HUES6 (cell line): ENCODE measurements around the gene RPL35A.
"Not testable (repeated sequence)": the region's sequence is repeated elsewhere in the genome, so short reads cannot be mapped to it uniquely, and the experiment has no call there.

Experiments
- H3K27ac ChIP-seq: 2 replicates; pipeline ENCODE4 v1.7.0; 2013; ENCODE audit warnings: low read depth, mild to moderate bottlenecking, low read length, inconsistent platforms
- H3K27me3 ChIP-seq: 2 replicates; pipeline ENCODE4 v1.6.1; 2013; ENCODE audit warnings: low read length; ENCODE audit not compliant: control insufficient read depth, insufficient read depth
- H3K36me3 ChIP-seq: 2 replicates; pipeline ENCODE4 v1.6.1; 2013; ENCODE audit warnings: low read length; ENCODE audit not compliant: control insufficient read depth, insufficient read depth
- H3K4me1 ChIP-seq: 2 replicates; pipeline ENCODE4 v1.6.1; 2013; ENCODE audit warnings: low read length; ENCODE audit not compliant: control insufficient read depth, insufficient read depth
- H3K4me3 ChIP-seq: 2 replicates; pipeline ENCODE4 v1.5.1; 2013; ENCODE audit warnings: low read depth, low read length
- H3K9ac ChIP-seq: one replicate; pipeline ENCODE4 v1.6.1; 2013; ENCODE audit warnings: mild to moderate bottlenecking, low read length
- H3K9me3 ChIP-seq: 2 replicates; pipeline ENCODE4 v1.6.1; 2013; ENCODE audit warnings: low read depth, low read length; ENCODE audit not compliant: control insufficient read depth, insufficient read depth

Gene RPL35A

DNA sequence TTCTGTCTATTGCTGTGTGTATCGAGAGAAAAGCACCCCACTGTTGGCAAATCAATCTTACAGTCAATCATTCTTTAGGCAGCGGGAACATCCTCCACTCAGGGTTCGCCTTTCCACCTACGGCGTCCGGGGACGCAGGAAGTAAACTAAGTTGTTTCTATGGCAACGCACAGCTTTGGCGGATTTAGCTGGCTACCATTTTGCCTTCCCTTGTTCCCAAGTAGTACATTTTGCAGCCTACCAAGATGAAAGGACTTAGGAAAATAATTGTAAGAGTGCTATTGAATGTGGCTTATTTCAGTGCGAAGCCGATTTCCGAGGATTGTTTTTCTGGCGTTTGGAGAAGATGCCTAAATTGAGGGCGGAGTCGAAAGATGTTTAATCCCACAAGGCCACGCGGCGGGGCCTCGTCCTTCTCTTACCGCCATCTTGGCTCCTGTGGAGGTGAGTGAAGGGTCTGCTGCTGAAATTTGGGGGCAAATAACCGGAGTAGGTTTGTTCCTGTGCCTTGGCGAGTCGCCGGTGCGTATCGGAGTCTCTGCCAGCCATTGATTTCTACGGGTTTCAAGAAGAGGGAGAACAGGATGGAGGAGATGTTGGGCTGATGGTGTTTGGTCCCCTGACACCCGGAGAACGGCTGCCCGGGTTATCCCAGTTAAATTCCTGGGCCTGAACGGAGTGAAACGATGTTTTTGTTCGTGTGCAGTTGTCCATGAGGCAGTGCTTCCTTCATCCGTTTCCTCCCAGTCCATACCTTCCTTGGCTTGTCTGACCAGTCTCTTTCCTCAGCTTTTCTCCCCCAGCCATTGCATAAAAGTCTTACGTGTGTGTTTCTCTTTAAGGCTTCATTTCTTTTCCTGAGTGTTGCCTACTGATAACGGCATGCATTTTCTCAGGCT lies at the start of gene RPL35A:
Gene RPL35A (plus strand): TSS at position 413 of the 899 bp plus-strand sequence. CDS start 778 bp downstream, outside the sequence.
- Histone ChIP-seq H3K9me3 (no peaks in the 10 kb centered on the region), H3K27me3 (no peaks in the 10 kb centered on the region), H3K36me3 (peaks cover 48% of the 10 kb centered on the region), H3K4me1 (peaks cover 2% of the 10 kb centered on the region; the same call in 1 of the 2 replicates), H3K9ac (peak within 1 kb of the TSS; percentile 98), H3K27ac (peak within 1 kb of the TSS; percentile 99), H3K4me3 (peak within 1 kb of the TSS; percentile 95)

DNA sequence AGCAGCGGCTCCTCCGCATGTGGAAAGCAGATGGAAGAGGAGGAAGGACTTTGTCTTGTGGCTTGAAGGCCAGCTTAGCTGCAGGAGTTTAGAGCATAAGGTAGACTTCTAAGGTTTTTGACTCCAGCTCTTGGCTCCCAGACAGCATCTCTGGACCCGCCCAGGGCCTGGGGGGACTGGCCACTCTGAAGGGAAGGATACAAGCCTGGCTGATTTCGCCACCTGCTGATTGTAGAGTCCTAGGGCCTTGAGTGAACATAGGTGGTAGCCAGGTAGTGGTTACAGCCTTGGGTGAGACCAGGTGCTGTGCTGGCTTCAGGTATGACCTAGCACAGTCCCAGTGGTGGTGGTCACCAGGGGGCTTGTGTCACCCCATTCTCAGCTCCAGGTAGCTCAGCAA lies 48.4 kb upstream of the RPL35A start:
- no peaks in the 10 kb centered on the region for H3K27me3 ChIP-seq
- H3K27ac ChIP-seq, result no peak overlapping the region
- no peak overlapping the region for H3K4me3 ChIP-seq
- no peaks in the 10 kb centered on the region for H3K9me3 ChIP-seq
- peaks cover 14% of the 10 kb centered on the region; the same call in 1 of the 2 replicates for H3K4me1 ChIP-seq
- no peak overlapping the region for H3K9ac ChIP-seq
- no peaks in the 10 kb centered on the region for H3K36me3 ChIP-seq

DNA sequence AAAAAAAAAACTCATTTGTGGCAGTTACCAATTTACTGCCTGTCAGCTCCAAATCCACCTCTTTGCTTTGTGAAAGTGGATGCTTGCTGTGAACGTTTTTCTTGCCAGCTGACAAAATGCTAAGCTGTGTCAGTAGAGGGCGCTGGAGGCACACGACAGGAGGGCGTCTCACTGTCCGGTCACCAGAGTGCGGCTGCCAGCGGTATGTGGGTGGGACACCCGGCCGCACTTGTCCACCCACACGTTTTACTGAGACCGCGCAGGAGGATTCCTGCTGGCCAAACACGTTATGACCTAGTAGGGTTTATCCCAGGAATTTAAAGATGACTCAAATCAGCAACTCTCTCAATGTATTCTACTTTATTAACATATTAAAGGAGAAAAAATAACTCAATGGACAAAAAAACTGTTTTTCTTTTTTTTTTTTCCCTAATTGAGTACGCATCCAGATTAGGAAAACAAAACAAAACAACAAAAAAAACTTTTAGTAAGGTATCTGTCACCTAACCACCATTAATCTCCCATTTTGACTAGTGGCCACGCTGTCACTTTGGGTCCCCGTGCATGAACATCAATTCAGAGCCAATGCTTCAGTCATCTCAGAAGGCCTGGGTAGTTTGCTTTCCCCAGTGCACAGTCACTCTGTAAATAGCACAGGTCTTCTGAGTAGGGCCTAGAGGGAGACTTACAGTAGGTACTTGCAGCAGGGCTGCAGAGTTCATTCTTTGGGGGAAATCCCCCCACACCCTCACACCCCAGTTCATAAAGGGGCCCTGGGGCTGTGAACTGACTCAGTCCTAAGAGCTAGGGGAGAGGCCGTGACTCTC lies 43.8 kb upstream of the RPL35A start:
- Histone ChIP-seq H3K36me3 (no peaks in the 10 kb centered on the region), H3K9me3 (no peaks in the 10 kb centered on the region), H3K9ac (no peak overlapping the region), H3K27ac (no peak overlapping the region), H3K4me1 (peaks cover 7% of the 10 kb centered on the region; the same call in 1 of the 2 replicates), H3K4me3 (0 out of 2 replicates have a peak overlapping the region, but pooled peaks have one; percentile 6), H3K27me3 (no peaks in the 10 kb centered on the region)

DNA sequence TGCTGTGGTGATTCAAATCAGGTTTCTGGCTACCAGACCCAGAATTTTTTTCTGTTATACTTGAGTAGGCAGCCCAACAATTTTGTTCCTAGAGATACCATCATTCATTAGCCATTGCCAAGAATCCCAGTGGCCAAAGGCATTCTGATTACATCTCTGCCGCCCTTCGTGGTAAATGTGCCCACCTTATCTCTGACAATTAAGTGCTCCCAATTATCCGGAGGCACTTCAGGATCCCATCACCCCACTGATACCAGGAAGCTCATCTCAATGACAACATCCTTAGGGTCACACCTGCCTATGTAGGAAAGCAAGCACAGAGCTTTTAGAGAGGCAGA lies 43.2 kb upstream of the RPL35A start:
- H3K4me3 ChIP-seq, result no peak overlapping the region
- no peak overlapping the region for H3K27ac ChIP-seq
- no peaks in the 10 kb centered on the region for H3K27me3 ChIP-seq

DNA sequence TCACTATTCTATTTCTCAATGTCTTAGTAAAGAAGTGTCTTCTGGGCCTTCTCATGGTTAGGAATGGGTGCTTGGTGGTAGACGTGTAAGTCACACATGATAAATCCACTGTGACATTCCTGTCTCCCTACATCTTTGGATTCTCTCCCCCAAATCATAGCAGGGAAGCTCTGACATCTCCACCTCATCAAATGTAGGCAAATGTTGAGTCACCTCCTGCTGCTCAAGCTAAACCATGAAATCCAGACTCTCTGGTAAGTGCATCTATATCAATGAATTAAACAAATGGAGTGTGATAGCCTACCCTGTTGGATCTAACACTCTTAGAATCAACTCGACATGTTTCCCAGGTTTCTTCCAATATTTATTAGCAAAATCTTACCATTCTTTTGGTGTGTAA lies 42.8 kb upstream of the RPL35A start:
- no peak overlapping the region for H3K9ac ChIP-seq
- peaks cover 7% of the 10 kb centered on the region; the same call in 1 of the 2 replicates for H3K4me1 ChIP-seq
- H3K27ac ChIP-seq, result no peak overlapping the region
- no peaks in the 10 kb centered on the region for H3K27me3 ChIP-seq
- no peaks in the 10 kb centered on the region for H3K9me3 ChIP-seq
- no peak overlapping the region for H3K4me3 ChIP-seq
- H3K36me3 ChIP-seq, result no peaks in the 10 kb centered on the region

More for the DNA sequence above, 43.2 kb upstream of the RPL35A start:
- no peaks in the 10 kb centered on the region for H3K36me3 ChIP-seq
- H3K9ac ChIP-seq, result no peak overlapping the region
- H3K9me3 ChIP-seq, result no peaks in the 10 kb centered on the region
- H3K4me1 ChIP-seq, result peaks cover 7% of the 10 kb centered on the region; the same call in 1 of the 2 replicates

DNA sequence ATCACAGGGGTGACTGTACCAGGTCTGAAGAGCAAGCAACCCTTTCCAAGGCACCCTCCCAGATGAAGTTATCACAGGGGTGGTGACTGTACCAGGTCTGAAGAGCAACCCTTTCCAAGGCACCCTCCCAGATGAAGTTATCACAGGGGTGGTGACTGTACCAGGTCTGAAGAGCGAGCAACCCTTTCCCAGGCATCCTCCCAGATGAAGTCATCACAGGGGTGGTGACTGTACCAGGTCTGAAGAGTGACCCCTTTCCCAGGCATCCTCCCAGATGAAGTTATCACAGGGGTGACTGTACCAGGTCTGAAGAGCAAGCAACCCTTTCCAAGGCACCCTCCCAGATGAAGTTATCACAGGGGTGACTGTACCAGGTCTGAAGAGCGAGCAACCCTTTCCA lies 41.4 kb upstream of the RPL35A start:
- H3K9me3 ChIP-seq, H3K9ac ChIP-seq, H3K27me3 ChIP-seq, H3K36me3 ChIP-seq, H3K4me1 ChIP-seq, H3K4me3 ChIP-seq, H3K27ac ChIP-seq: not testable (repeated sequence)

DNA sequence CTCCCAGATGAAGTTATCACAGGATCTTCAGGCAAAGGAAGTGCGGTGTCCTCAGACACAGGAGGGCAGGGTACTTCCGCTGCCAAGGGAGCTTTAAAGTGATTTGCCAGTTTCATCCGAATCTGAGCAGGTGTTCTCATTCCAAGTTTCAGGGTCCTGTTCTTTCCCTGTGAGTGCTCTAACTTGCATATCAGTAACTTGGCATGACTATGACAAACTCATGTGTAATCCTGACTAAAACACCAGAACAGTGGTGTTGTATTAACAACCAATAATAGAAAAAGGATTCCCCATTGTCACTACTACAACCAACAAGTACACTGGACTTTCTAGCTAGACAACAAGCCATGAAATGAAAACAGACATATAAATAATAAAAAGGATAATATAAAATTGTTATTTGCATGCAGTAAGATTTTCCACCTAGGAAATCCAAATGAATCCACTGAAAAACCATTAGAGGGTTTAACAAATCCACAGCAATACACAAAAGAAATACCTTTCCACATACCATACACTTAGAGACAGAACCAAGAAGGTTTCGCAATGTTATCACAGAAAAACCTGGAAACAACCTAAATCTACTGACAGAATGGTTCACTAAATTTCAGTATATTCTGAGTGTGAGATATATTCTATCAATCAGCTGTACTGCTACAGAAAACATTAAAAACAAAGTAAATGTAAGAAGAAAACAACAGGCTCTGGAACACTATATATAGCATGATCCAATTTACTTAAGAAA lies 40.9 kb upstream of the RPL35A start:
- Histone ChIP-seq H3K36me3 (no peaks in the 10 kb centered on the region), H3K4me1 (peaks cover 7% of the 10 kb centered on the region; the same call in 1 of the 2 replicates), H3K9ac (no peak overlapping the region)

DNA sequence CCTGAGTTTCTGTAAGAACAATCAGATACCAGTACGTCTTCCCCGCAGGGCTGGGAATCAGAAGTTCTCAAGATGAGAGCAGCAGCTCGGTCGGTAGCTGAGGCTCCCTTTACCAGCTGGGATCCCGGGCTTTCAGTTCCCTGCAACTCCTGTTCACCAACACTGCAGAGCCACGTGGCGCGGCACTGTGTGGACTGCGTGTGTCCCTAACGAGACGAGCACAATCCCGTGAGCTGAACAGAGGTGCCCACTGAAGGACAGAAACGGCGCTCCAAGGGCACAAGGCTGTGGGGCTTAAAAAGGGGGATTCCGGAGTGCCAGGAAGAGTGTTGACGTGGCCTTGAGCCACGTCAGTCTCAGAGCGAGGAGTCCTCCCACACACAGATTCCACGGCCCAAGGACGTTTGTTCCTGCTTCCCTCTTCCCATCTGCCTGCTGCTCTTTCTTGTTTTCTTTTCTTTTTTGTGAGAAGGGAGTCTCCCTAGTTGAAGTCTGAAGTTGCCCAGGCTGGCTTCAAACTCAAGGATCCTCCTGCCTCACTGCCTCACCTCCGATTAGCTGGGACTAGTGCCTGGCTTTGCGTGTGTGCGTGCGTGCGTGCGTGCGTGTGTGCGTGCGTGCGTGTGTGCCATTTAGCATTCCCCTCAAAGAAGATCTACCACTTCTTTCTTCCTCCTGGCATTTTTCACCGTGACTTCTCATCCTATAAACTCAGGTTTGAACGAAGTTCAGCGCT lies 37.1 kb upstream of the RPL35A start:
- Histone ChIP-seq H3K4me1 (no peaks in the 10 kb centered on the region), H3K36me3 (no peaks in the 10 kb centered on the region), H3K27ac (no peak overlapping the region), H3K9me3 (no peaks in the 10 kb centered on the region), H3K4me3 (no peak overlapping the region), H3K27me3 (no peaks in the 10 kb centered on the region), H3K9ac (no peak overlapping the region)

More for the DNA sequence above, 40.9 kb upstream of the RPL35A start:
- no peak overlapping the region for H3K4me3 ChIP-seq
- H3K9me3 ChIP-seq, result no peaks in the 10 kb centered on the region
- no peaks in the 10 kb centered on the region for H3K27me3 ChIP-seq
- no peak overlapping the region for H3K27ac ChIP-seq

DNA sequence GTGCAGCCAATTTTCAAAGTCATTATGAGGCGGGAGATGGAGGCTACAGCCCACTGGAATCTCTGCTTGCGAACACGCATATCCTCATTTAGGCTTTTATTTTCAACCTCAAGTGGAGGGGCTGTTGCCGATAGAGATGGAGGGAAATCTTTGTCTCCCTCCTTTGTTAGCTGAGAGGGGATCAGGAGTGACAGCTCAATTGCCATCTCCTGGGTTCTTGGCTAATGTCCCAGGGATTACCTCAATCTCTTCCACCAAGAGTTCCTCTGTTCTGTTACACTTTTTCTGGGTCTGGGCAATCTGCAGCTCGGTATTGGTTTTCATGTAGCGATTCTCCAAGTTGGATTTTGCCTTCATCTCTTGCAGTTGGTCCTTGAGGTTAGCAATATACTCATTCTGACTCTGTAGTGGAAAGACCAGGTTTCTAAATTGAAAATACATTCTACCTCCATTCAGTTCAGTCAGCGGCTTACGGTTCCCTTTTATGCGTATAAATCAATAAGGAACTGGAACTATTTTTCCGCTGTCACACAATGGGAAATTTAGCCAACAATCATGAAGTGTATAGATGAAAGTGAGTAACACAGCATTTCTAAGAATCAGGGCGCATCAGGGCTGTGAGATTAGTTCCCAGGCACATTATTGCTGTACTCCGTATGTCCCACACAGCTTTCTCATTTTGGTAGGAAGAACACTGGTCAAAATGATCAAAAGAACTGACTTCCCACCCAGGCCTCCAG lies 36.2 kb upstream of the RPL35A start:
- H3K4me1 ChIP-seq, result no peaks in the 10 kb centered on the region
- H3K4me3 ChIP-seq, result no peak overlapping the region
- H3K27me3 ChIP-seq, result no peaks in the 10 kb centered on the region
- H3K27ac ChIP-seq, result no peak overlapping the region
- H3K9ac ChIP-seq, result no peak overlapping the region
- no peaks in the 10 kb centered on the region for H3K36me3 ChIP-seq
- no peaks in the 10 kb centered on the region for H3K9me3 ChIP-seq
